GM19099 (cell line): Measurements from ENCODE around the gene STX12.
A peak's percentile ranks its signal among the peaks of the same experiment; 100 is the strongest.

Source experiments
- POLR2A ChIP-seq: IDR thresholded peaks from 3 replicates; pipeline ENCODE4 v1.6.1; 2011; ENCODE audit warnings: low read depth; ENCODE audit not compliant: insufficient read length; ENCODE audit errors: extremely low read depth

STX12 gene

GRCh38 chr1:27772932-27773825 is at the start of gene STX12:
Gene STX12, plus strand, starts transcription at chr1:27773219. Its CDS starts 89 bp downstream, at chr1:27773308.
- peak; percentile 75 for TF ChIP-seq POLR2A

GRCh38 chr1:27724961-27725373 is 48.1 kb upstream of the STX12 start:
- no peak for TF ChIP-seq POLR2A

- TF ChIP-seq POLR2A, result peak; percentile 72
Measured at GRCh38 chr1:27725374-27726172, 47.4 kb upstream of the STX12 start, which contains the start of gene FAM76A. Gene FAM76A, plus strand, starts transcription at chr1:27725961. Its CDS starts 120 bp downstream, at chr1:27726081.

GRCh38 chr1:27726173-27727044 is 46.6 kb upstream of the STX12 start:
- no peak for TF ChIP-seq POLR2A

- no peak for TF ChIP-seq POLR2A
Measured at GRCh38 chr1:27727126-27727525, 45.9 kb upstream of the STX12 start.

- no peak for TF ChIP-seq POLR2A
Measured at GRCh38 chr1:27736252-27736651, 36.8 kb upstream of the STX12 start.

- TF ChIP-seq POLR2A, result no peak
Measured at GRCh38 chr1:27741121-27741520, 31.9 kb upstream of the STX12 start.

GRCh38 chr1:27744556-27744955 is 28.5 kb upstream of the STX12 start:
- TF ChIP-seq POLR2A, result no peak

GRCh38 chr1:27745466-27745865 is 27.6 kb upstream of the STX12 start:
- no peak for TF ChIP-seq POLR2A

- TF ChIP-seq POLR2A, result no peak
Measured at GRCh38 chr1:27752360-27752759, 20.7 kb upstream of the STX12 start.

GRCh38 chr1:27755286-27755685 is 17.7 kb upstream of the STX12 start:
- no peak for TF ChIP-seq POLR2A

- TF ChIP-seq POLR2A, result no peak
Measured at GRCh38 chr1:27755865-27756264, 17.2 kb upstream of the STX12 start.

- TF ChIP-seq POLR2A, result no peak
Measured at GRCh38 chr1:27759236-27759635, 13.8 kb upstream of the STX12 start.

GRCh38 chr1:27760426-27760825 is 12.6 kb upstream of the STX12 start:
- TF ChIP-seq POLR2A, result no peak

GRCh38 chr1:27762033-27762432 is 11.0 kb upstream of the STX12 start:
- TF ChIP-seq POLR2A, result no peak
